ENCODE results near the gene BABAM2.

The BABAM2 gene

DNA sequence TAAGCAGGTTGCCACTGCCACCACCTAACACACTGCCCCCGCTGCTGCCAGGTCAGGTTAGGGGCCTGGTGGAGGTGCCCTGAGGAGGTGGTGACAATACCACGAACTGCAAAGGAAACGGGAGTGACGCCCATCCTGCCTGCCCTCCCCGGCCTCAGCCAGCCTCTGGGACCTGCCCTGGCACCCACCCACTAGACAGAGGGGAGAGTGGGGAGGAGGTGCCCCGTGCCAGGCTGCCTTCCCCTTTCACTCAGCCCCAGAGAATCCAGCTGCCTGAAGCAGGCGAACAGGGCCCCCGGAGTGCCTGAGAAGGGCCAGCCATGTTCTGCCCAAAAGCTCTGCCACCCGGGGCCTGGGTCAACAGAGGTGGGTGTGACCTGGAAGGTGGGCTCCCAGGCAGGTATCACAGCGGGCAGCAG lies 457.6 kb downstream of the BABAM2 start:
- DNase-seq (ENCODE audit: low read depth): no peak

DNA sequence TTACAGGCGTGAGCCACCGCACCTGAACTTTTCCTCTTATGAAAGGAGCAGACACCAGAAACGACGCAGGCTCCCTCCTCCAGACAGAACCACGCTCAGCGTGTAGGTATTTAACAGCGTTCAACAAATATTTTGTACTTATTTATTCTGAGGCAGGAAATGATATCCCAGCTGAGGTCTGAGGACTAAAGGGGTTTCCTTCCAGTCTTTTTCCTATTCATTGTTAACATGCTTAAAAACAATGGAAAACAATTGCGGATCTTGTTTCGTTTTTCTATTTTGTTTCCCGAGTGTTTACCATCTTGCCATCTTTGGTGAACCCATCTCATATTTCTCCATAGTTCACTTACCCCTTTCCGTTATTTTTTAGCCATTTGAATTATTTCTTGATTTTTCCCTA lies 458.4 kb downstream of the BABAM2 start:
- DNase-seq (ENCODE audit: low read depth): no peak

DNA sequence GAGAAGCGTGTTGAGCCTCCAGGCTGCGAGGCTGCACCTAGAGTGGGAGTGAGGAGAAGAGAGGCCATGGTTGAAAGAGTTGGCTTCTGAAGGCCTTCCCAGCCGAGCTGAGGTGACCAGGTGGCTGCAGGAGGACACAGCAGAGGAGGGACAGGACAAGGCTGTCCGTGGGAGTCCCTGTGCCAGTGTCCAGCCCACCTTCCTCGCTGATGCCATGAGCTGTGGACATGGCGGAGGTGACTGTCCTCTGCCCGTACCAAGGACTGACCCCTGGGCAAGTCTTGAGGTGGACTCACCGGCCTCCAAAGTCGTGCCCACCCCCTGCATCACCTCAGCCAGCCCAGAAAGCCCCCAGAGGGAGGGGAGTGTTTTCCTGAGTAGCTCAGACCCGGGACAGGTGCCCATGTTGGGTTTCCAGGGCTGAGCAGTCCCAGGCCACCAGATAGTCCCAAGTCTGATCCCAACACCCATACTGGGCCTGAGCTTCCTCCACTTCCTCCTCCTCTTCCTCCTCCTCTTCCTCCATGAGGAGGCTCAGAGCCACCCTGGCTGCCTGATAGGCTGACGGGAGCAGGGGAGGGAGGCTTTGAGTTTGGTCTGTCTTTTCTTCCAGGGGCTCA lies 459.1 kb downstream of the BABAM2 start:
- DNase-seq (ENCODE audit: low read depth): no peak

DNA sequence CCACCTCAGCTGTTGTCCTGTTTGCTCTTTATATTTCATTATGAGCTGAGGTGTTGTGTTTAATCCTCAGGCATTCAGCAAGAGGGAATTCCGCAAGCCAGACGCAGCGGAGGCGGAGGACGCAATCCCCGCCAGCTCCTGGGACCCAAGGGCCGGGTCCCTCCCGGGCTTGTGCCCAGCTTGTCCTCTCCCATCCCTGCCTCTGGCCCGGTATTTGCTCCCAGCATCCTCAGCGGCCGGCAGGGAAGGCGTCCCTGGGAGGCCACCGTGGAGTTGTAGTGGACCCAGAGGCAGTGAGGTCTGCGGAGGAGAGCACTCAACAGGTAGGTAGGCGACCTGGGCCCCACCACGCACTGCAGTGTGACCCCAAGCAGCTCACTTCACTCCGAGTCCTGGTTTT lies 459.7 kb downstream of the BABAM2 start:
- no peak for DNase-seq (ENCODE audit: low read depth)

DNA sequence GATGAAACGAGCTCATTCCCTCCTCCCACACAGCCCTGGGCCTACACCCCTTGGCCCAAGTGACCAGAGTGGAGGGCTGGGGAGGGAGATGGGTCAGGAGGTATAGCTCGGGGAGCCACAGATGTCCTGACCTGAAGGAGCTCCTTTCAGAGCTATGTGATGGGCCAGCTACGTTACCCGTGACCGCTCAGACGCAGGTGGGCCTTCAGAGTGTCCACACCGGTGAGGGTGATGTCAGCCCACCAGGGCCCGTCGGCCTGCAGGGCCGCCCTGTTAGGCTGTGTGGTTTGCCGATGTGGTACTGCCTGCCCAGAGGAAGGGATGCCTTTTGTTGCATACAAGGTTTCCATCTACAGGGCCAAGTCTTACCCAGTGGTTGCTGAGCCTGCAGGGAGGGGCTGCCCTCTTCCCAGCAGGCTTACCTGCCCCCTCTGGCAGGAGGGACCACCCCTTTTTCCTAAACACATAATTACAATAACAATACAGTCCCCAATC lies 460.3 kb downstream of the BABAM2 start:
- no peak for DNase-seq (ENCODE audit: low read depth)

DNA sequence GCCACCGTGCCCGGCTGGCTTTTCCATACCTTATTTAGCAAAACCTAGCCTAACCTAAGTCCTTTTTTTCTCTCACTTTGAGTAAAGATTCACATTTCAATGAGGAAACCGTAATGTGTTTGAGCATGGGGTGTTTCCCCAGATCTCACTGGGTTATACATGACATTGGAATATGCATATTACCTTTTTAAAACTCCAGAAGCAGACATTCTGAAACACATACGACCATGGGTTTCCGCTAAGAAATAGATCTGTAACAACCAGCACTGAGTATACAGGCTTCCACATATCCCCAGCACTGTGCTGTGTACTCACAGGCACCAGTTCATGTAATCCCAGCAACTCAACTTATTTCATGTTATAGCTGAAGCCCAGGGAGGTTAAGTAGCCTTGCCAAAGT lies 461.1 kb downstream of the BABAM2 start:
- DNase-seq (ENCODE audit: low read depth): no peak

DNA sequence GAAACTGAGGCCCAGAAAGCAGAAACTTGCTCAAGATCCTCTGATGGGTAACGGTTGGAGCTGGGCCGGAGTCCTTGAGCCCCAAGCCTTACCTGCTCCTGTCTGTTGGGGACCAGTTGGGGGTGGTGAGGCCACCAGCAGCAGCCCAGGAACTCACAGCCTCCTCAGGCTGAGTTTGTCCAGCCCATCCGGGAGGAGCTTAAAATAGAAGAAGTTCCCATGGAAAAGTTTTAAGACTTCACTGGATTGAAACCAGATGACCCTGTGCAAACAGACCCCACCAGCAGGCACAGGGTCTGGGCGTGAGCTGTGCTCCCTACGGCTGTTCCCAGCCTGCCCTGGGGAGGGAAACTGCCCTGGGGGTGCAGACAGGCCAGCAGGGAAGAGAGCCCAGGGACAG lies 461.6 kb downstream of the BABAM2 start:
- DNase-seq (ENCODE audit: low read depth): no peak

DNA sequence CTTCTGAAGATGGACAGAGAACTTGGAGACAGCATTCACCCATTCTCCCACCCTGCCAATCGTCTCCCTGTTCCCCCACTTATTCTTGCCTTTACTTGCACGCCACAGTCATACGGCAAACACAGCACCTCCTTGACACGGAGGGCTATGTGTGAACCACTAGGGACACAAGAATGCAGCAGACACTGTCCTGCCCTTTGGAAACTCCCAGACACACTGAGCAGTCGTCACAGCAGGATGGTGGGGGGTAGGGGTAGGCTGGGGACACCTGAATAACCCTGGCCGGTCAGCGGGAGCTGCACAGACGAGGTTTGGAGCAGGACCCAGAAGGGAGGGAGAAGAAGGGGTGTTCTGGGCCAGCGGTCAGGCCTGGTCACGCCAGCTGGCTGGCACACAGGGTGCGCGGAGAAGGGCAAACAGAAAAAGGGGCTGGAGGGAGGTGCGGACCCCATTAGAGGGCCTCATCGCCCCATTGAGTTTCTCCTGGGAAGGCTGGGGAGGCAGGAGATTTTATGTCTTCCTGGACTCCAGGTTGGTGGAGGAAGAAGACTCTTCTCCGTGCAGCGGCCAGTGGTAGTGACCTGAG lies 462.2 kb downstream of the BABAM2 start:
- DNase-seq (ENCODE audit: low read depth): no peak

DNA sequence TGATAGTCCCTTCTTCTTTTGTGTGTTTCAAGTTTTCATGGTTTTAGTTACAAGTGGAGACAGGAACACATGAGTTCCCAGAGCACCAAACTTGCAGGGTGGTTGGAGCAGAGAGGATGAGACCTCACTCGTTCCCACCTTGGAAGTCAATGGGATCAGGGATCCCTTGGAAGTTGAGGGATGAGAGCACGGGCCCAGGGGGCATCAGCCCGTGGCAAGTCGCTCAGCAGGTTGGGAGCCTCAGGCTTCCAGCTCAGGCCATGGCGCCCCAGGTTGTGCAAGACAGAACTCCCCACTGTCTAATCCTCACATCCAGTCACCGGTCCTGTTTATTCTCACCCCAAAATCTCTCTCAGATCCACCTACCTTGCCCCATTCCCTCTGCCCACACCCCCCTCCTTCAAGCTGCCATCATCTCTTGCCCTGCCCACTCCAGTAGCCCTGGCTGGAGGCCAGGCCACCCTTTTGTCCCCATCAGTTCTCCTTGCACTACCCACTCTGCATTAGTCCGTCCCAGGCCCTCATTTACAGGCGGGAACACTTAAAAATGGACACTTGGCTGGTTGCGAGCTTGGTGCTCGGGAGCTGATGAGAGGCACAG lies 464.5 kb downstream of the BABAM2 start:
- no peak for DNase-seq (ENCODE audit: low read depth)

DNA sequence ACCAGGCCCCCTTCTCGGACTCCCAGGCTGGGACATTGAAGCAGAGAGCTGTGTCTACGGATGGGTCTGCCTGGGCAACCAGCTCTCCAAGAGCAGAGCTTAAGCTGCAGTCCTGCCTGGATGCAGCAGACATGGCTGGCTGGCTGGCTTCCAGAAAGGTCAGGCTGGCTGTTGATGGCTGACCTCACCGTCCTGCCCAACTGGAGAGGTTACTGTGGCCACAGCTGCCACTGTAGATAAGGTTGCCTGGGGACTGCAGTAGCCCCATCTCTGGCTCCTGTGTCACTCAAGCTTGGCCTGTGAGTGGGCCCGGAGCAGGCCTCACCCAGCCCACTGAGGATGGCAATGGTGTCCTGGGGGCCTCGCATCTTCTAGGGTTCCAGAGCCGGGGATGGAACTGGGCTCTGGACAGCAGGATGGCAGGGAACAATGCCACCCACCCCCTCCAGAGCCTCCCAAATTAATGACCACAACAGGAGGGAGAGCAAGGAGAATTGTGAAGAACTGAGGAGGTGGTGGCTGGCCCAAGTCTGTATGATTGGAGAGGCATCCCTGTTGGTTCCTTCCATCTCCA lies 465.1 kb downstream of the BABAM2 start:
- DNase-seq (ENCODE audit: low read depth): peak; percentile 95

DNA sequence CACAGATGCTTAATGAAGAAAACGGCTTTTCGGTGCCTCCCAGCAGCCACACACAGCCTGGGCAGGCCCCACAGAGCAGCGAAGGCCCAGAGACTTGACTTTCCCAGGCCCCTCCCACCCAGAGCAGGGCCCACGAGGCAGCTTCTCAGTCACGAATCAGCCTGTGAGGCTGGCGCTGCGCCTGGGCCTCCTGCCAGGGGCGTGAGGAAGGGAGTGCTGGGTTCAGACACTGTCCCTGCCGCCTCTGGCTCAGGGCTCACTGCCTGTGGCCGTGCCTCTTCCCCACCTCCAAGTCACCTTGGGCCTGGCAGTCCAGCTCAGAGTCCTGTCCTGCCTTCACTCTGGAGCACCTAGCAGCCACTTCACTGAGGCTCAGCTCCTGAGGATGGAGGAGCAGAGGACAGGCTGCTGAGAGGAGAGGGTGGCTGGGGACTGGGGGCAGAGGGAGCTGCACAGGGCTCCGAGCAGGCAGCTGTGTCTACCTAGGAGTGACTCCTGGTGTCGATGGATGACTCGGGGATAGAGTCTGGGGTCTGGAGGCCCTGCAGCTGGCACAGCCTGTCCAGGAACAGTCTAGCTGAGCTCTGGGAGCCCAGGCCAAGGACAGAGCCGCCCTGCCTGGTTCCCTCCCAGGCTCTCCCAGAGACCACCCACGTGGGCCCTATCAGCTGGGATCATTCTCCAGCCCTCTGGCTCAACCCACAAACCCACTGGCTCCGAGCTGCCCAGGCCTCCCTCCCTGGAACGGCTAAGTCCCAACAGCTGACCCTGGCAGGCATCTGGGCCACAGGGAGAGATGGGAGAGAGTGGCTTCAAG lies 465.8 kb downstream of the BABAM2 start:
- DNase-seq (ENCODE audit: low read depth): peak; percentile 45

DNA sequence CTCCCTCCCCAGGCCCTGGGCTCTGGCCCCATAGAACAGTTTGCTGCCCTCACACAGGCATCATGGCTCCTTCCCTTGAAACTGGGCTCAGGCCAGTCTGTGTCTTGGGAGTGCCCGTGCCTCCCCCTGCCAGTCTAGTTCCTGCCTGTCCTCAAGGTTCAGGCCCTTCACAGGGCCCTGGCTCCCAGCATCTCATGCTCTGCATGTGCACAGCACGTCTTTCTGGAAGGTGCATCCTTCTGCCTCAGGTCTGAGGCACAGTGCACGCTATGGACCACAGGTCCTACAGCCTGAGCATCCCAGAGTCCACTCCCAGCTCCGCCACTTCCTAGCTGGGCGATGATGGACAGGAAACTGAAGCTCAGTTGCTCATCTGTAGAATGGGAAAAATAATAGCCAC lies 466.5 kb downstream of the BABAM2 start:
- DNase-seq (ENCODE audit: low read depth): no peak

DNA sequence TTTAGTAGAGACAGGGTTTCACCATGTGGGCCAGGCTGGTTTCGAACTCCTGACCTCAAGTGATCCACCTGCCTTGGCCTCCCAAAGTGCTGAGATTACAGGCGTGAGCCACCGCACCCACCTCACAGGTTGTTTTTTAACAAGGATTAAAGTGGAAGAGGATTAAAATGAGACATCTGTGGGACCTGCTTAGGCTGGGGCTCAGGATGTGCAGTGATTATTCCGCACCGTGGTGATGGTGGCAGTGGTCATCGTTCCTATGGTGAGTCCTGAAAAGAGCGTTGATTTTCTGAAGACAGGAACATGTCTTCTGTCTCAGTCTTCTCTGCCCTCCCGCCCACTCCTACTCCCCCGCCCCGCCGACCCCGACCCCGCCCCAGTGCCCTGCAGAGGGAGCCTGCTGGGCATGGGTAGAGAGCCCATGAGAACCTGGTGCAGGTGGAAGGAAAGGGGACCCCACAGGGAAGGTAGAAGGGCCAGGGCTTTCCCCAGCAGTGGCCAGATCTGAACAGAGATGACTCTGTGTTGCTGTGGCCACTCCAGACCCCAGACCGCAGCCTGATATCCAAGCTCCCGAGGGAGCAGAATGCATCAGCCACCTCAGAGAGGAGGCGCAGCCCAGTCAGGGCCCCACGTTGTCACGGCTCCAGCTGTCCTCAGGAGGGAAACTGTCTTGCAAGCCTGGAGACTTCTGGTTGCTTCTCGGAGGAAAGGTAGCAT lies 467.6 kb downstream of the BABAM2 start:
- DNase-seq (ENCODE audit: low read depth): no peak

DNA sequence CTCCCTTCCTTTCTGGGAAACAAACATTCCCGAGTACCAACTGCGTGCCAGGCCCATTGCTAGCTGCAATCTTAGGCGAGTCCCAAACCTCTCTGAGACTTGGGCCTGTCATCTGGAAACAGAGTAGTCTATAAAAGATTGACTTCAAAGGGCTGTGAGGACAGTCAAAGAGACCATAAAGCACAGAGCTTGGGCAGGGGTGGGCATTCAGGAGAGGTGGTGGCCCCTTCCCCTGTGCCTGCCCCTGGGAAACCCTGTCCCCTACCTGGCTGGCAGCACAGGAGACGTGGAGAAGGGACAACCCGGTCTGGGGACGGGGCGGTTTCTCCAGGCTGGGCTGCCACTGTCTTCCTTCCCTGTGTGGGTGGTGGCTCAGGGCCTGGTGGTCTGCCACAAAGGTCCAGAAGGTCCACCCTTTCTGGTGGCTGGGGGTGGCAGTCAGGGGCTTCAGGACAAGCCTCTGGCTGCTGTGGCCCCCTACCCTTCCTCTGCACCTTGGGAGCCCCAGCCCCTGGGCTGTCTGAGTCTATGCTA lies 468.2 kb downstream of the BABAM2 start:
- no peak for DNase-seq (ENCODE audit: low read depth)

DNA sequence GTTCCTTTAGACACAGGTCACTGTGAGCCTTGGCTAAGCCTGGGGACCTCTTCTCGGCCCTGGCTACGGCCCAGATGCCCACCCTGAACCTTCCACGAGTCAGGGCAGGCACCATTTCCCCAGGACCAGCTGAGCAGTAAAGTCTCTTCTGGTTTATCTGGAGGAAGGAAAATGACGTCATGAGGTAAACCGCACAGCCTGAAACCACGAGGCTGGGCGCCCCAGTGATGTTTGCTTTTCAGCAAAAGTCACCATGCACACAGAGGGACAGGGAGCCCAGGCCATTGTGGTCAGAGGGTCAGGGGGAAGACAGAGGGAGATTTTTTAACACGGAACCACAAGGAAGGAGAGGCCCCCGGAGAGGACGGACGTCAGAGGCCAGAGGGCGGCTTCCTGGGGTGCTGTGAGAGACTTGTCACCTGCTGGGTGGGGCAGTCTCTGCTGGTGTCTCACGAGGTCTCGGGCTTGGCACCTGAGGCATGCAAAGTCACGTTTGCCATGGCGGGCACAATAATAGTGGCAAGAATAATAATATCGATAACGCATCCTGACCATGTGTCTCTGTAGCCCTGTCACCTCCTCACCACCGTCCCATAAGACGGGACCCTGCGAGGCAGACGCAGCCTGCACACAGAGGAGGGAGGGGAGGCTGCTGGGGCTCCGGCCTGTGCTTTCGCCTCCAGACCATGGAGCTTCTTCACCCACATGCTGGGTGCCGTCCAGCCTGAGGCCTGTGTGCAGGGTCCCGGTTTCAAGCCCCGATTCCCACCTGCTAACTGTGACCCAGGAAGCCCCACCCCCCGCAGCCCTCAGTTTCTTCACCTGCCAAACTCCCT lies 468.9 kb downstream of the BABAM2 start:
- DNase-seq (ENCODE audit: low read depth): peak; percentile 85

DNA sequence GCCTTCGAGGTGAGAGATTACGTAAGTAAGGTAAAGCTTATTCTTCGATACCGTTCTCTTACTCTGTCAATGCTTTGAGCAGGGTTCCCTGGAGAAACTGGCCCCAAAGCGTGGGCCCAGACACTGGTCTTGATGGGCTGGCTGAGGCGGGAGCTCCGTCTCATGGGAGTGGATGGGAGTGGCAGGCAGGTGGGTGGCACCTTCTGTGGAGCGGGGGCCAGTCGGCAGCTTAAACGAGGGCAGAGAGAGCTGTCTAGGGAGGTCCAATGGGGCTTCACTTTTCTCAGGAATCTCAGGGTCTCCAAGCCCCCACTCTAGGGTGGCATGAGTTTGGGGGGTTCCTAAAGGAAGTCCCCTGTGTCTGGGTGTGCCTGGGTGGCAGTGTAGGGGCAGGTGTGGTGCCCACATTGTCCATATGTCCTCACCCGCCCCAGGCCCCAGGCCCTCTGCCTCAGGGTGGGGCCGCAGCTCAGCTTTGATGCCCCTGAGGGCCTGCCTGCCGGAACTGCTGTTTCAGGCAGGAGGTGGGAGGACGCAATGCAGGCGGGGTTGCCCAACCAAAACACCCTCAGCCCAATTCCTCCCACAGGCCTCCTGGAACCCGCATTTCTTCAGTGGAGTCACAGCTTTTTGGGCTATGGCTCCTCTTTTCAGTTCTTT lies 469.7 kb downstream of the BABAM2 start:
- DNase-seq (ENCODE audit: low read depth): no peak

DNA sequence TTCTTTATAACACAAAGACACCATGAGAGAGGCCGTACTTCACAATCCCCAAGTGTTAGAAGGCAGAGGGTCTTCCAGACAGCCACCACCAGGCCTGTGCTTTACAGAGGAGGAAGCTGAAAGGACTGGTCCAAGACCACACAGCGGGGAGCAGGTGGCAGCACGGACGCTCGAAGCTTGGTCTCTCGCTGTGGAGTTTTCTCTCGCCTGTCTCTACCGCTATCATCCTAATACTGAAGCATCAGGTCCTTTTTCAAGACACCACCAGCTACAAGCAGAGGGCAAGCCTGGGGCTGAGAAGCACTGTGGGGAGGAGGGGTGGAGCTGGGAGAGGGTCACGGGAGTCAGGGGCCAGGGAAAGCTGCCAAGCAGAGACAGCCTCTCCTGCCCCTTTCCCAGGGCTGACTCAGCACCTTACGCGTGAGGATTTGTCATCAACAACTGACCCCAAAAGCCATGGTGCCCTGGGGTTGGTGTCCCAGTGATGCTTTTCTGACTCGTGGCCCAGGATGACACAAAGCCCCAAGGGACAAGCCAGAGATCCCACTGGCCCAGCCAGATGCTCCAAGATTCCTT lies 470.3 kb downstream of the BABAM2 start:
- no peak for DNase-seq (ENCODE audit: low read depth)

DNA sequence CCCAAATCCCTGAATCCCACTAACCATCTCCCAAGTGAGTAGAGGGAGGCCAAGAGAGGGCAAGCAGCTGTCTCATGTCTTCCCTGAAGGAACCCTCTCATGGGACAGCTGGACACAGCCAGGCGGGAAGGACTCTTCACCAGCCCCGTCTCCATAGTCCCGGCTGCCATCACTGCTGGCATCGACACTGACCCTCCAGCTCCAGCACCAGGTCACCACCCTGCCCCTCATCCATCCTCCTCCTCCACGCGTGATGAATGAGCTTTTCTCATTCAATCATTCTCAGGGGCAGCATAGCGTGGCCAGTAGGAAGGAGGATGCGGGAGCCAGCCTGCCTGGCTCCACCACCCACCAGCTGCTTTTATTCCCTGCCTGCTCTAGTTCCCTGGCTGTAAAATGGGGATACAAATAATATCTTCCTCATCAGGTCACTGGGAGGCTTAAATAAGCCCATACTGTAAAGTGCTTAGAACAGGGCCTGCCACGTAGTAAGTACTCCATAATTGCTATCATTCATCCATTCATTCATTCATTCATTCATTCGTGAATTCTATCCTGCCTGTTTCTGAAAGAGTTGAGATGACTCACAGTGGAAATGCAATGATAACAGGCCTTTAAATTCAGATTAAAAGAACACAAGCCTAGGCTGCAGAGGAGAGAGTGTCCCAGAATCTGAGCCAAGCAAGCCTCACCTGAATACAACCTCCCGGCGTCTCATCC lies 471.6 kb downstream of the BABAM2 start:
- no peak for DNase-seq (ENCODE audit: low read depth)

DNA sequence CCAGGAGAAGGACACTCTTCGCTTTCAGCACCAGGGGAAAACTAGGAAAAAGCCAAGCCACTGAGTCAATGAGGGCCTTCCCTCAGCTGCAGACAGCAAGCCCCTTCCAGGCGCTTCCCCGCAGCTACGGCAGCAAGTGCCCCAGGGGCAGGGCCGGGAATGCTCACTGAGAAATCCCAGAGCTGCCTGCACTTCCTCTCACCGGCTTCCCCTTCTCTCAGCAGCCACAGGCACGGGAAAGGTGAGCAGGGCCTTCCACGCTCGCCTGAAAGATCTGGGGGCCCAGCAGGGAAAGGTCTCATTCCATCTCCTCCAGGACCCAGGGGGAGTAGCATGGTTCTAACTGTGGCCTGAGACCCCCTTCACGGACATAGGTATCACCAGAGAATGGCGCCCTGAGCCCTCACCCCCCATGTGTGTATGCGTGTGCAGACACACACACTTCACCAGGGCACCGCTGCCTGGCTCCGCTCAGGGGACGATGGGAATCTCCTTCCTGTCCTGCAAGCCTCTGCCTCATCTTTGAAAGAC lies 472.5 kb downstream of the BABAM2 start:
- no peak for DNase-seq (ENCODE audit: low read depth)

All from CMK (cell line).